GM12891 (cell line): ENCODE data around the gene HOXD13.

Experiments
- PAX5 ChIP-seq: IDR thresholded peaks from 2 replicates; pipeline ENCODE4 v1.6.1; 2011; ENCODE audit warnings: low read length, moderate library complexity, mild to moderate bottlenecking; ENCODE audit not compliant: insufficient read depth, severe bottlenecking
- POLR2A ChIP-seq: IDR thresholded peaks from 2 replicates; pipeline ENCODE4 v1.6.1; 2011; ENCODE audit warnings: low read depth, low read length, control low read depth
- POLR2AphosphoS5 ChIP-seq: IDR thresholded peaks from 2 replicates; pipeline ENCODE4 v1.6.1; 2011; ENCODE audit warnings: low read depth, low read length, control low read depth
- SPI1 ChIP-seq: IDR thresholded peaks from 2 replicates; pipeline ENCODE4 v1.6.1; 2011; ENCODE audit warnings: low read depth, low read length, control low read depth
- TAF1 ChIP-seq: IDR thresholded peaks from 2 replicates; pipeline ENCODE4 v1.6.1; 2011; ENCODE audit warnings: low read depth, low read length, control low read depth

DNA sequence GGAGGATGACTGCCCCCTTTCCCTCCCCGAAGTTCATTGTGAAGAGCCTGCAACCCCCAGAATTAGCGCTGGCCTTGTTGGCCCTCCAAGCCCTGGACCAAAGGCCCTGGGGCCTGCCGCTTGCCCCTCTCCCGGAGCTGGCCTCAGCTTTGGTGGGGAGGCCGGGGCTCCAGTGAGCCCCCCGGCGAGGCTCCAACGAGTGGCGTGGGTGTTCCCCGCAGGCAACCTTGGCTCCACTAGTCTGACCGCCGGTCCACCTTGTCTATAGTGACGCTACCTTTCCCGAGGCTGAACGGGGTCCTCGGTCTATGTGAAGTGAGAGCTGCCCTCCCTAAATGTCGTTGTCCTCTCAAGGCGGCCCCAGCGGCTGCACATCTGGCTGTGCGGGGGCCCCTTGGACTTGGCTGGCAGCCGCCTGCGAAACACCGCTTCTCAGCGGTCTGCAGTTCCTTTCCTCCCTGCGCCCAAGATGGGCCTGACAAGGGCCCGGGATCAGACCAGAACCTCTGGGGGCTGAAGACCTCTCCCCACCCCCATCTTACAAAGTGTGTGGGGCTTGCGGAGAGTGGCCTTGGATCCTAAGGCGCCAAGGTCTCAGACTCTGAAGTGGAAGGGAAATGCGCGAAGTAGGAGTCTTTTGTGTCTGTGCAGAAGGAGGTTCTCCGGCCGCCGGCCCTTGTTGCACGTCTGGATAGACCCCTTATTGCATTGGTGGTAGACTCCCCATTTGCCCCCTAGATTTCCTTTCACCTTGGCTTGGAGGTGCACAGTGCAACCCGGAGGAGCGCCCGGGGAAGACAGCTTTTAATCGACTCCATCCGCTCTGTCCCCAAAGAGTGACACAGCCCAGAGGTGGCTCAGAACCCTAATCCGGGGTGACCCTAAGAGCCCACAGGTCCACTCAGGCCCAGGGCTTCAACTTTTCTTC lies 20.1 kb downstream of the HOXD13 start:
- TF ChIP-seq POLR2A = no peak
- TF ChIP-seq POLR2AphosphoS5 = no peak
- no peak for TF ChIP-seq TAF1
- TF ChIP-seq SPI1 = no peak
- no peak for TF ChIP-seq PAX5
